Endothelial cell of umbilical vein (primary cell): ENCODE data around the gene SPTBN4.

Source experiments
- CTCF ChIP-seq, 2 donors: IDR thresholded peaks; 1 replicate in 1 of 2; 2 replicates in 1 of 2; pipeline ENCODE4 v1.5.1; 2011; ENCODE audit warnings: low read length in 2 of 2, mild to moderate bottlenecking in 2 of 2, moderate library complexity in 2 of 2, control low read depth in 1 of 2, inconsistent platforms in 1 of 2, low read depth in 1 of 2; ENCODE audit not compliant: insufficient read depth in 1 of 2; ENCODE audit errors: extremely low read depth in 1 of 2
- EZH2 ChIP-seq: IDR thresholded peaks from 2 replicates; pipeline ENCODE4 v1.6.1; 2012; ENCODE audit warnings: borderline replicate concordance, low read depth, mild to moderate bottlenecking, moderate library complexity, low read length, inconsistent platforms; ENCODE audit not compliant: severe bottlenecking
- JUN ChIP-seq: IDR thresholded peaks from 2 replicates; pipeline ENCODE4 v1.6.1; 2011; ENCODE audit warnings: borderline replicate concordance, low read depth; ENCODE audit not compliant: insufficient read length, insufficient read depth
- POLR2AphosphoS5 ChIP-seq: IDR thresholded peaks from 2 replicates; pipeline ENCODE4 v1.6.1; 2012; ENCODE audit warnings: low read depth, mild to moderate bottlenecking, control low read depth, low read length, moderate library complexity; ENCODE audit not compliant: insufficient read depth

- TF ChIP-seq CTCF (IDR thresholded peaks at IDR 0.05; ENCODE audit: extremely low read depth in 1 of 2, insufficient read depth in 1 of 2, low read depth in 1 of 2, low read length in 2 of 2) (no peak), JUN (no peak), POLR2AphosphoS5 (no peak), EZH2 (no peak)
Measured at GRCh38 chr19:40592170-40592569, 125.4 kb downstream of the SPTBN4 start.
